C4-2B (cell line): ENCODE measurements around the gene CDK9.

Experiments used
- H3K27ac ChIP-seq: fragments of 450-650 bp; 2 replicates; pipeline ENCODE4 v1.5.1; 2017
- ZFX ChIP-seq: fragments of 450-650 bp; IDR thresholded peaks from 2 replicates; pipeline ENCODE4 v1.6.1; 2017
- TF ChIP-seq, protein P1 (sequence below): fragments of 450-650 bp; conservative IDR thresholded peaks from 2 replicates; pipeline ENCODE4 v1.5.1; 2017; ENCODE audit warnings: mild to moderate bottlenecking

Gene CDK9

DNA sequence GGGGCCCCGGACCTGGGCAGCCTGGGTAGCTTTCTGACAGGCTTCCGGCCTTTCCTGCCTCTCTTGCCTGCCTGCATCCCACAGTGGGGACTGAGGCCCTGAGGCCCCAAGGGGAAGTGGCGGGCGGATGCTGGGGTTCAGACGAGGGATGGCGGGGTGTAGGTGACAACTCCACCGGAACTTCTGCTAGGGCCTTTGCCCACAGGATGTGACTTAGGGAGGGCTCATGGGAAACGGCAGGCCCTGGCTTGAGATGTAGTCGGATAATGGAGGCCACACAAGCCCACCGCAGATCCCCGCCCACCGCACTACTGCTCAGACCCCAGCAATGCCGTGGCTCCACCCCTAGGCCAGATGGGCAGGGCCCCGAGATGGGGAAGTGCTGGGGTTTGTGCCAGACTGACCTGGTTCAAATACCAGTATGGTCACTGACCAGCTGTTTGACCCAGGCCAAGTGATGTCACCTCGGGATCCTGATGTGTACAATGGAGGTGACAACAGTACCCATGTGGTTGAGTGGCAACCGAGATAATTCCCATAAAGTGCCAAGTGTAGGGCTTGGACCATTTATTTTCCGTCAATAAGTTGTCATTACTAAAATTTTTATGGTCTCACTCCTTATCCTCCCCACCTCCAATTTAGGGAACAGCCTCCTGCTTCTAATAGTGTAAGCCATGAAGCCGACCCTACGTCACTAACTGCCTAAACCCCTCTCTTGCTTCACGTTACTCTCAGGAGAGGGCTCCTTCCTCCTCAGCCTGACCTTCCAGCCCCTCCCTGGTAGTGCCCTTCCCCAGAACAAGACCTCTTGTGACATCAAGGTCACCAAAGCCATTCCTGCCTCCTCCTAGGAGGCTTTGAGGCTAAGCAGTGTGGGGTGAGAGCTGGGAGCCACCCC, 2.5 kb upstream of the CDK9 start:
- no peak overlapping the region for H3K27ac ChIP-seq
- TF ChIP-seq, protein P1, sequence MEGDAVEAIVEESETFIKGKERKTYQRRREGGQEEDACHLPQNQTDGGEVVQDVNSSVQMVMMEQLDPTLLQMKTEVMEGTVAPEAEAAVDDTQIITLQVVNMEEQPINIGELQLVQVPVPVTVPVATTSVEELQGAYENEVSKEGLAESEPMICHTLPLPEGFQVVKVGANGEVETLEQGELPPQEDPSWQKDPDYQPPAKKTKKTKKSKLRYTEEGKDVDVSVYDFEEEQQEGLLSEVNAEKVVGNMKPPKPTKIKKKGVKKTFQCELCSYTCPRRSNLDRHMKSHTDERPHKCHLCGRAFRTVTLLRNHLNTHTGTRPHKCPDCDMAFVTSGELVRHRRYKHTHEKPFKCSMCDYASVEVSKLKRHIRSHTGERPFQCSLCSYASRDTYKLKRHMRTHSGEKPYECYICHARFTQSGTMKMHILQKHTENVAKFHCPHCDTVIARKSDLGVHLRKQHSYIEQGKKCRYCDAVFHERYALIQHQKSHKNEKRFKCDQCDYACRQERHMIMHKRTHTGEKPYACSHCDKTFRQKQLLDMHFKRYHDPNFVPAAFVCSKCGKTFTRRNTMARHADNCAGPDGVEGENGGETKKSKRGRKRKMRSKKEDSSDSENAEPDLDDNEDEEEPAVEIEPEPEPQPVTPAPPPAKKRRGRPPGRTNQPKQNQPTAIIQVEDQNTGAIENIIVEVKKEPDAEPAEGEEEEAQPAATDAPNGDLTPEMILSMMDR, result no peak

DNA sequence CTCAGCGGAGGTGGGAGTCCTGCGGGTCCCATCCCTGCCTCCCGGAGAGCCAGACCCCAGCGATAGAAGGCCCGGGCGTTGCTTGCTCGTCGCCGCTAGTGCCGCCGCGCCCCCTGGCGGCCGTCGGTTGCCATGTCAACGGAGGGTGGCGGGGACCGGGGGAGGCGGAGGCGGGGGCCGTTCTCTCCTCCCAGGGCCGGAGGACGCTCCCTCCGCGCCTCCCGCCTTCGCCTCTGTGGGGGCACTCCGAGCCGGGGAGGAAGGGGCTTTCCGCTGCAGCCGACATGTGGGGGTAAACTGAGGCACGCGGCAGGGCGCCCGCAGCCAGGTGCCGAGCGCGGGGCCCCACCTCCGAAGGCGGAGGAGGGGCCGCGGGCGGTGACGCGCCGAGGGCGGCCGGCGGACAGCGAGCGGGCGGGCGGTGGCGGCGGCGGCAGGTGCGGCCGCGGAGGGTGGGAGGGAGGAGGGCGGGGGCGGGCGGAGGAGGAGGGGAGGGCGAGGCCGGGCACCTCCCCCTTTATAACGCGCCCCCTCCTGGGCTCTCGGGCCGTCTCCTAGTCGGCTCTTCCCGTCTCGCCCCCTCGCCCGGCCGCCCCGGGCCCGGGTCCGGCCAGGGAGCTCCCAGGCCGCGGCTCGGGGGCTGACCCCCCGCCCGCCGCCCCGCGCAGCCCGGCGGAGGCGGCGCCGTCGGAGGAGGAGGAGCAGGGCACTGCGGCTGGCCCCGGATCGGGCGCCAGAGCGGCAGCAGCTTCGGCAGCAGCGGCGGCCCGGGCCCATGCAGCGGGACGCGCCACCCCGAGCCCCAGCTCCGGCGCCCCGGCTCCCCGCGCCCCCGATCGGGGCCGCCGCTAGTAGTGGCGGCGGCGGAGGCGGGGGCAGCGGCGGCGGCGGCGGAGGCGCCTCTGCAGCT, 556 bp upstream of the CDK9 start:
- TF ChIP-seq, protein P1, result peak; percentile 96
- no peak for TF ChIP-seq ZFX
- H3K27ac ChIP-seq, result peak overlapping the region; percentile 98

DNA sequence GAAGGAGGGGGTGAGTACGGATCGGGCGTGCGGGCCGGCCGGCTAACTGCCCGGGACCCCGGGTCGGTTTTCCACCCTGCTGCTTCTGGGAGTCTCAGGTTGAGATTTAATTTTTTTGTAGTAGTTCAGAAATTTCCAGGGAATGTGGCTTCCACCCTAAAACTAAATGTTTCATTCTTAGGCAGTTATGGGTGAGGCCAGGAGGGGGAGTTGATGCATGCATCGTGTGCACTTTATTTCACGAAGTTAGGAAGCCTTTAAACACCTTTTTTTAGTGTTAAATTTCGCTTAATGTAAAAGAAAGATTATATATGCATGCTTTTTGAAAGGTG, 905 bp downstream of the CDK9 start:
- peak overlapping the region; percentile 98 for H3K27ac ChIP-seq
- TF ChIP-seq, protein P1, result peak; percentile 79
- no peak for TF ChIP-seq ZFX

DNA sequence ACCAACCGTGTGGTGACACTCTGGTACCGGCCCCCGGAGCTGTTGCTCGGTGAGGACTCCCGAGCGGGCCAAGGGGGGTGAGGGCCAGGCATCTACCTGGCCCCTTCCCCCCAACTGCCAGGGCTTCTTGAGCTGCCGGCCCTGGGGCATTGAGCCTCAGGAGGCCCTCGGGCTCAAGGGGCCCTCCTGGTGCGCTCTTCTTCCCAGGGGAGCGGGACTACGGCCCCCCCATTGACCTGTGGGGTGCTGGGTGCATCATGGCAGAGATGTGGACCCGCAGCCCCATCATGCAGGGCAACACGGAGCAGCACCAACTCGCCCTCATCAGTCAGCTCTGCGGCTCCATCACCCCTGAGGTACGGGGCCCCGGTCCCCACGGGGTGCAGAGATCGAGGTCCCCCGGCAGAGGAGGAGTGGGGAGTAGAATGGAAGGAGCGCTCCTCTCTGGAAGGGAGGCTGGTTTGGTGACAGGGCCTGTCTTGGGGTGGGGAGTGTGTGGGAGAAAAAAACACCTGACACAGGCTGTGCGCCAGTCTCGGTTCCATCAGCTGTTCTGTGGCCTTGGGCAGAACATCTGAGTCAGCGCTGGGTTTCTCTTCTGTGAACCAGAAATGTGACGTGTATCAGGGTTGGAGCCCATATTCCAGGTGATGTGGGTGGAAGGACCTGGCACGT, 2.6 kb downstream of the CDK9 start:
- TF ChIP-seq ZFX, result no peak
- TF ChIP-seq, protein P1, result no peak
- no peak overlapping the region for H3K27ac ChIP-seq

DNA sequence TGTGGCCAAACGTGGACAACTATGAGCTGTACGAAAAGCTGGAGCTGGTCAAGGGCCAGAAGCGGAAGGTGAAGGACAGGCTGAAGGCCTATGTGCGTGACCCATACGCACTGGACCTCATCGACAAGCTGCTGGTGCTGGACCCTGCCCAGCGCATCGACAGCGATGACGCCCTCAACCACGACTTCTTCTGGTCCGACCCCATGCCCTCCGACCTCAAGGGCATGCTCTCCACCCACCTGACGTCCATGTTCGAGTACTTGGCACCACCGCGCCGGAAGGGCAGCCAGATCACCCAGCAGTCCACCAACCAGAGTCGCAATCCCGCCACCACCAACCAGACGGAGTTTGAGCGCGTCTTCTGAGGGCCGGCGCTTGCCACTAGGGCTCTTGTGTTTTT, 3.3 kb downstream of the CDK9 start:
- TF ChIP-seq ZFX, result no peak
- TF ChIP-seq, protein P1, result no peak
- H3K27ac ChIP-seq, result no peak overlapping the region

DNA sequence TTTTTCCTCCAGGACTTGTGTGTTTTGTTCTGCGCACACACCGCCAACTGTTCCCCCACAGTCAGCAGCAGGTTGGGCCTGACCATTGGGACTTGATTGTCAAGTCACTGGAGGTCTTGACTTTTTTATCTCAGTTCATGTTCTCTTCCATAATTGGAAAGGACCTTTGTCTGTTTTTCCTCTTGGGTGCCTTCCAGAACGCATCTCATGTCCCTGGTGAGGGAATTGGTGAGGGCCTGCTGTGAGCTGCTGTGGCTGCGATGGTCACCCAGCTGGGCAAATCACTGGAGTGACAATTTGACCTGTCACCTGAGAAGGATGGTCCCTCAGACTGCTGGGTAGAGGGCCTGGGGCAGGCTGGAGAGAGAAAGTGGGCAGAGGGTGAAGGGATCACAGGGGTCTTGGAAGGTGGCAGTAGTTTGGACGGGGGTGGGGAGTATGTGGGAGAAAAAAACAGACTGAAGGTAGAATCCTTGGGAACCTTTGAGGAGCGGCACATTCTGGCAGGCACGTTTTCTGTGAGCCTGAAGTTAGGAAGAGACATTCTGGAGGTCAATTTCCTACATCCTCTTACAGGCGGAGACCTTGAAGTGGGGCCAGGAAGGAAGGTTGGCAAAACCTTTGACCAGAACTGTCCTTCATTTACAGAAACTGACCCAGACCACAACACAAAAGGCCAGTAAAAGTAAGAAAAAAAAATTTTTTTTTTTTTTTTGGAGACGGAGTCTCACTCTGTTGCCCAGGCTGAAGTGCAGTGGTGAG, 4.4 kb downstream of the CDK9 start:
- H3K27ac ChIP-seq, result no peak overlapping the region
- no peak for TF ChIP-seq ZFX
- TF ChIP-seq, protein P1, result no peak
